ENCODE results near the gene IL4R. TPM values are rescaled to one million over a fixed set of nuclear protein-coding genes. Genes with fewer than 3 reads are reported as not detected.

IL4R gene
- total and polyA plus RNA-seq, 3 donors from 2014 or later, result 41.4 to 70.7 (median 68.6) TPM

DNA sequence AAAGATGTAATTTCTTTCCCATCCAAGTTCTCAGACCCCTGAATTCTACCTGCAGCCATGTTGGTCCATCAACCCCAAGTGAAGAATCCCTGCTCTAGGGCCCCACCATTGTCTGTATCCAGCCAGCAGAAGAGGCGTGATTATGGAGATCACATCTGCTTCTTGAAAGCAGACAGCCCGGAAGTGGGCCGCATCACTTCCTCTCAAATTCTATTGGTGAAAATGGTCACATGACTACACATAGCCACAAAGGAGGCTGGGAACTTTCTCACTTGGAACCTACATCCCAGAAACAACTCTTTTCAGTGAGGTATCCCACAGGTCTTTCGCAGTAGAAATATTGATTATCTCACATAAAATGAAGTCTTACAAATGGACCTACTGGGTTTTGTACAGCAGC, 40.1 kb downstream of the IL4R start:
- H3K27me3 ChIP-seq, result no peaks in the 10 kb centered on the region
- no peaks in the 10 kb centered on the region for H3K36me3 ChIP-seq (ENCODE audit: low read depth, missing control alignments)
- H3K27ac ChIP-seq, result no peak overlapping the region
- H3K4me1 ChIP-seq, result no peaks in the 10 kb centered on the region
- H3K4me3 ChIP-seq, result no peak overlapping the region
- 96% methylated on average over 4 of the region's 4 CpGs for WGBS, 2 donors
- peak; percentile 57 for DNase-seq
- intact Hi-C loops (cut with DNase I; ENCODE audit: low total_unique reads), result no loop called here
- H3K9me3 ChIP-seq, result no peaks in the 10 kb centered on the region
- TF ChIP-seq CTCF (IDR thresholded peaks at IDR 0.05) (no peak), POLR2A (IDR thresholded peaks at IDR 0.05) (no peak)

DNA sequence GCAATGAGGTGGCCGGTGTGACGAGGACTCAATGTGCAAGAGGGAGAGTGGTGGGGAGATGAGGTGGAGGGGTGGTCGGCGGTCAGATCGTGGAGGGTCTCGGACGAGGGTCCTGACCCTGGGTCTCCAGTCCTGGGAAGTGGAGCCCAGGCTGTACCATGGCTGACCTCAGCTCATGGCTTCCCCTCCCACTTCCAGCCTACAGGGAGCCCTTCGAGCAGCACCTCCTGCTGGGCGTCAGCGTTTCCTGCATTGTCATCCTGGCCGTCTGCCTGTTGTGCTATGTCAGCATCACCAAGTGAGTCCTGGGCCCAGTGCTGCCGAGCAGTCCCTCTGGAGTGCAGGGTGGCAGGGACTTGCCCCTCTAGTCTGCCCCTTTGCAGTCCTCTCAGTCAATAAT, 41.8 kb downstream of the IL4R start:
- no peak overlapping the region for H3K4me3 ChIP-seq
- TF ChIP-seq CTCF (IDR thresholded peaks at IDR 0.05) (peak in 2 of 3 experiments; percentile 30 to 31), POLR2A (IDR thresholded peaks at IDR 0.05) (no peak)
- H3K27ac ChIP-seq, result no peak overlapping the region
- intact Hi-C loops (cut with DNase I; ENCODE audit: low total_unique reads), result no loop called here
- H3K36me3 ChIP-seq (ENCODE audit: low read depth, missing control alignments), result no peaks in the 10 kb centered on the region
- no peaks in the 10 kb centered on the region for H3K27me3 ChIP-seq
- peak; percentile 77 for DNase-seq
- no peaks in the 10 kb centered on the region for H3K9me3 ChIP-seq
- no peaks in the 10 kb centered on the region for H3K4me1 ChIP-seq
- WGBS, 2 donors, result 83 to 86% methylated on average over 11 to 12 of the region's 12 CpGs

DNA sequence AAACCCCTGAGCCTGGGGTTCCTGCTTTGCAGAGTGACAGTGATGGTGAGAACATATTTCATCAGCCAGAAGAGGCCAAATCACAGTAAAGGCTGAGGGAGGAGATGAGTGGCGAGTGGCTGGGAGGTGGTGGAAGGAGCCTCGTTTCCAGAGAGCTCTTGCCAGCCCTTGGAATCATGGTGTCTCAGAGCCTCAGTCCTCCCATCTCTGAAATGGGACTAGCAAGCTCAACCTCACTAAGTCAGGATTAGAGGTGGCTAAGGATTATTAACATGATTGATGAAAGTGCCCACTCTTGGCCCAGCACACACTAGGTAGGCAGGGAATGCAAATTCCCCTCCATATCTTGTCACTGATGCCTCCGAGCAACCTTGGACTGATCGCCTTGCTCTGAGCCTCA, 43.0 kb downstream of the IL4R start:
- no peak overlapping the region for H3K27ac ChIP-seq
- H3K27me3 ChIP-seq, result no peaks in the 10 kb centered on the region
- no peak for DNase-seq
- intact Hi-C loops (cut with DNase I; ENCODE audit: low total_unique reads), result no loop called here
- no peak overlapping the region for H3K4me3 ChIP-seq
- H3K9me3 ChIP-seq, result no peaks in the 10 kb centered on the region
- no peaks in the 10 kb centered on the region for H3K36me3 ChIP-seq (ENCODE audit: low read depth, missing control alignments)
- WGBS, 2 donors, result 87 to 91% methylated on average over 4 of the region's 4 CpGs
- no peaks in the 10 kb centered on the region for H3K4me1 ChIP-seq
- TF ChIP-seq CTCF (IDR thresholded peaks at IDR 0.05), result no peak
- no peak for TF ChIP-seq POLR2A (IDR thresholded peaks at IDR 0.05)

- Histone ChIP-seq H3K9me3 (no peaks in the 10 kb centered on the region), H3K4me1 (no peaks in the 10 kb centered on the region), H3K4me3 (no peak overlapping the region), H3K27ac (no peak overlapping the region), H3K36me3 (ENCODE audit: low read depth, missing control alignments) (no peaks in the 10 kb centered on the region), H3K27me3 (no peaks in the 10 kb centered on the region)
- TF ChIP-seq POLR2A (IDR thresholded peaks at IDR 0.05) (no peak), CTCF (IDR thresholded peaks at IDR 0.05) (no peak)
- no peak for DNase-seq
- 79 to 91% methylated on average over 4 of the region's 4 CpGs for WGBS, 2 donors
- intact Hi-C loops (cut with DNase I; ENCODE audit: low total_unique reads), result no loop called here
Observed at GRCh38 chr16:27359051-27359450, 45.3 kb downstream of the IL4R start.

- H3K4me1 ChIP-seq, result no peaks in the 10 kb centered on the region
- no peaks in the 10 kb centered on the region for H3K27me3 ChIP-seq
- no peaks in the 10 kb centered on the region for H3K36me3 ChIP-seq (ENCODE audit: low read depth, missing control alignments)
- DNase-seq, result no peak
- WGBS, 2 donors, result 82 to 89% methylated on average over 6 of the region's 6 CpGs
- H3K9me3 ChIP-seq, result no peaks in the 10 kb centered on the region
- TF ChIP-seq CTCF (IDR thresholded peaks at IDR 0.05) (no peak), POLR2A (IDR thresholded peaks at IDR 0.05) (no peak)
- no peak overlapping the region for H3K4me3 ChIP-seq
- intact Hi-C loops (cut with DNase I; ENCODE audit: low total_unique reads), result no loop called here
- H3K27ac ChIP-seq, result no peak overlapping the region
Observed at GRCh38 chr16:27359615-27360014, 45.8 kb downstream of the IL4R start.

All from testis (tissue), 3 donors.